CD14-positive monocyte (primary cell): ENCODE data around the gene NINL. TPM values are rescaled to one million over a fixed set of nuclear protein-coding genes. Genes with fewer than 3 reads are reported as not detected.

Experiments
- DNase-seq, 3 donors: peaks; one replicate each; pipeline ENCODE4 v3.0.0-alpha.2; 2011 to 2022
- H2AFZ ChIP-seq: 2 replicates; pipeline ENCODE4 v1.6.0; 2012; ENCODE audit warnings: mild to moderate bottlenecking, low read depth, low read length, inconsistent platforms; ENCODE audit not compliant: insufficient read depth, poor library complexity, severe bottlenecking
- H3K27ac ChIP-seq, 2 donors: 1 replicate in 1 of 2; 2 replicates in 1 of 2; pipeline ENCODE4 v1.5.1; 2012 to 2013; ENCODE audit warnings: low read length in 2 of 2, control low read depth in 1 of 2, inconsistent platforms in 1 of 2, low read depth in 1 of 2, mild to moderate bottlenecking in 1 of 2
- H3K27me3 ChIP-seq, 2 donors: one replicate each; pipeline versions ENCODE4 v1.6.0 to v1.6.1; 2011 to 2013; ENCODE audit warnings: low read length in 2 of 2; ENCODE audit not compliant: control insufficient read depth in 2 of 2, insufficient read depth in 2 of 2
- H3K36me3 ChIP-seq, 2 donors: replicated peaks in 1 of 2; 1 replicate in 1 of 2; 2 replicates in 1 of 2; pipeline versions ENCODE4 v1.5.1 to v1.6.1; 2012 to 2013; ENCODE audit warnings: low read length in 2 of 2, control low read depth in 1 of 2, inconsistent platforms in 1 of 2, mild to moderate bottlenecking in 1 of 2; ENCODE audit not compliant: insufficient read depth in 2 of 2, control insufficient read depth in 1 of 2
- H3K4me1 ChIP-seq, 2 donors: 1 replicate in 1 of 2; 2 replicates in 1 of 2; pipeline versions ENCODE4 v1.5.1 to v1.6.1; 2012 to 2013; ENCODE audit warnings: low read length in 2 of 2, control low read depth in 1 of 2, inconsistent platforms in 1 of 2, mild to moderate bottlenecking in 1 of 2, moderate library complexity in 1 of 2; ENCODE audit not compliant: insufficient read depth in 2 of 2, control insufficient read depth in 1 of 2
- H3K4me2 ChIP-seq: replicated peaks from 2 replicates; pipeline ENCODE3; 2012; ENCODE audit warnings: low read length, moderate library complexity, mild to moderate bottlenecking; ENCODE audit not compliant: poor library complexity, severe bottlenecking; ENCODE audit errors: extremely low read depth
- H3K4me3 ChIP-seq, 3 experiments: fragments of 200-600 bp in 1 of 3; sonication (generic) in 1 of 3; replicated peaks in 1 of 3; 1 replicate in 2 of 3; 2 replicates in 1 of 3; pipeline ENCODE4 v1.5.1; 2011 to 2013; ENCODE audit warnings: low read length in 3 of 3, mild to moderate bottlenecking in 3 of 3, control low read depth in 2 of 3, low read depth in 2 of 3, inconsistent platforms in 1 of 3, moderate library complexity in 1 of 3
- H3K79me2 ChIP-seq: 2 replicates; pipeline ENCODE4 v1.6.0; 2012; ENCODE audit warnings: mild to moderate bottlenecking, control low read depth, inconsistent platforms, low read length, moderate library complexity; ENCODE audit not compliant: insufficient read depth
- H3K9ac ChIP-seq: 2 replicates; pipeline ENCODE4 v1.6.0; 2017; ENCODE audit warnings: low read length, mild to moderate bottlenecking; ENCODE audit not compliant: insufficient read depth, poor library complexity, severe bottlenecking
- H3K9me3 ChIP-seq, 2 donors: replicated peaks in 1 of 2; 1 replicate in 1 of 2; 2 replicates in 1 of 2; pipeline versions ENCODE4 v1.5.1 to v1.6.1; 2012 to 2013; ENCODE audit warnings: low read length in 2 of 2, control low read depth in 1 of 2; ENCODE audit not compliant: control insufficient read depth in 1 of 2, insufficient read depth in 1 of 2
- H4K20me1 ChIP-seq: 2 replicates; pipeline ENCODE4 v1.6.0; 2012; ENCODE audit warnings: mild to moderate bottlenecking, low read length, control low read depth, moderate library complexity; ENCODE audit not compliant: insufficient read depth
- H3K27ac Mint-ChIP-seq, 7 donors: one replicate each; pipeline ENCODE4 v1.8.0; 2020; ENCODE audit warnings: mild to moderate bottlenecking in 7 of 7, mixed read lengths in 7 of 7, moderate library complexity in 6 of 7, inconsistent platforms in 2 of 7
- H3K27me3 Mint-ChIP-seq, 3 donors: one replicate each; pipeline ENCODE4 v1.8.0; 2021 to 2022; ENCODE audit warnings: low read depth in 3 of 3, mild to moderate bottlenecking in 3 of 3, mixed read lengths in 3 of 3, moderate library complexity in 3 of 3, inconsistent platforms in 1 of 3
- H3K36me3 Mint-ChIP-seq, 2 donors: one replicate each; pipeline ENCODE4 v1.8.0; 2020; ENCODE audit warnings: mixed read lengths in 2 of 2, inconsistent platforms in 1 of 2, mild to moderate bottlenecking in 1 of 2
- H3K4me1 Mint-ChIP-seq: one replicate; pipeline ENCODE4 v1.8.0; 2020; ENCODE audit warnings: mild to moderate bottlenecking, mixed read lengths
- H3K4me3 Mint-ChIP-seq, 2 donors: one replicate each; pipeline ENCODE4 v1.8.0; 2020; ENCODE audit warnings: mild to moderate bottlenecking in 2 of 2, mixed read lengths in 2 of 2, moderate library complexity in 1 of 2
- H3K9me3 Mint-ChIP-seq, 7 donors: one replicate each; pipeline ENCODE4 v1.8.0; 2020 to 2022; ENCODE audit warnings: mixed read lengths in 7 of 7, mild to moderate bottlenecking in 6 of 7, moderate library complexity in 6 of 7, inconsistent platforms in 2 of 7
- CTCF ChIP-seq: fragments of 200-600 bp; IDR thresholded peaks from one replicate; pipeline ENCODE4 v1.8.0; 2022; ENCODE audit warnings: antibody characterized with exemption, mild to moderate bottlenecking
- WGBS: methylation state at CpG from one replicate; pipeline ENCODE4 v1.1.5; 2013; ENCODE audit warnings: missing lambda C conversion rate; ENCODE audit not compliant: insufficient coverage; 5-methylcytosine and 5-hydroxymethylcytosine counted together
- intact Hi-C, 2 donors: fragments of 100-400 bp; cut with micrococcal nuclease; formaldehyde crosslinking; loops; one replicate each; pipeline versions ENCODE4 v1.15.0 to v1.15.1; 2023
- polyA plus RNA-seq, 3 donors: library from polyadenylated mRNA; depleted of rRNA in 1 of 3; unstranded in 2 of 3; stranded (reverse) in 1 of 3; fragments of 300-500 nt in 2 of 3; fragments of >200 nt in 1 of 3; fragmentation: Illumina TruSeq in 2 of 3; gene quantifications; 1 replicate in 2 of 3; 2 replicates in 1 of 3; pipeline ENCODE4 v1.2.3, GENCODE V29; 2012 to 2021

NINL gene
- polyA plus RNA-seq, 3 donors: 0.08 to 0.15 TPM; not detected in 1

- Histone ChIP-seq H3K27ac (no peak overlapping the region), H3K9me3 (no peaks in the 10 kb centered on the region), H3K4me1 (no peaks in the 10 kb centered on the region), H3K4me2 (no peak overlapping the region), H3K4me3 (no peak overlapping the region), H3K27me3 (no peaks in the 10 kb centered on the region), H3K79me2 (no peaks in the 10 kb centered on the region), H4K20me1 (no peaks in the 10 kb centered on the region), H3K36me3 (no peaks in the 10 kb centered on the region), H2AFZ (no peak overlapping the region), H3K9ac (no peak overlapping the region)
- no peak for TF ChIP-seq CTCF
- peak overlapping the region in 1 of 7 donors; percentile 54 for H3K27ac Mint-ChIP-seq
- DNase-seq: no peak
- no peak overlapping the region for H3K4me3 Mint-ChIP-seq
- no peaks in the 10 kb centered on the region for H3K9me3 Mint-ChIP-seq
- no peaks in the 10 kb centered on the region for H3K36me3 Mint-ChIP-seq
- peaks cover 0 to 6% (median 3%) of the 10 kb centered on the region in 3 donors for H3K27me3 Mint-ChIP-seq
- WGBS: 87% methylated on average over 9 of the region's 14 CpGs
- no peaks in the 10 kb centered on the region for H3K4me1 Mint-ChIP-seq
- intact Hi-C loops: no loop called here
Measured at GRCh38 chr20:25548613-25549086, 36.7 kb downstream of the NINL start.

- Mint-ChIP-seq H3K4me1 (no peaks in the 10 kb centered on the region), H3K9me3 (no peaks in the 10 kb centered on the region), H3K27me3 (peaks cover 0 to 6% (median 3%) of the 10 kb centered on the region in 3 donors), H3K27ac (no peak overlapping the region), H3K4me3 (no peak overlapping the region), H3K36me3 (no peaks in the 10 kb centered on the region)
- Histone ChIP-seq H3K9ac (no peak overlapping the region), H3K36me3 (no peaks in the 10 kb centered on the region), H3K9me3 (no peaks in the 10 kb centered on the region), H3K4me1 (no peaks in the 10 kb centered on the region), H3K4me2 (no peak overlapping the region), H3K79me2 (no peaks in the 10 kb centered on the region), H3K27me3 (no peaks in the 10 kb centered on the region), H3K27ac (no peak overlapping the region), H3K4me3 (no peak overlapping the region), H4K20me1 (no peaks in the 10 kb centered on the region), H2AFZ (no peak overlapping the region)
- no peak for DNase-seq
- intact Hi-C loops: no loop called here
- 51% methylated on average over 3 of the region's 3 CpGs for WGBS
- no peak for TF ChIP-seq CTCF
Measured at GRCh38 chr20:25547999-25548398, 37.3 kb downstream of the NINL start.
